ENCODE results near the gene SCAF4.

SCAF4 gene

GRCh38 chr21:31629972-31630711 lies 101.8 kb downstream of the SCAF4 start:
- in situ Hi-C loops (cut with HindIII; ENCODE audit: low pct_unique_long_range_greater_than_20kb, low sequenced_read_pairs), result no loop called here
- no peak for TF ChIP-seq JUND (IDR thresholded peaks at IDR 0.05; ENCODE audit: low read depth)
- DNase-seq (ENCODE audit: low read depth in 1 of 2, low spot score in 1 of 2), result peak in 1 of 2 experiments; percentile 25

GRCh38 chr21:31624961-31625491 lies 106.9 kb downstream of the SCAF4 start:
- no peak for TF ChIP-seq JUND (IDR thresholded peaks at IDR 0.05; ENCODE audit: low read depth)
- DNase-seq (ENCODE audit: low read depth in 1 of 2, low spot score in 1 of 2), result no peak
- in situ Hi-C loops (cut with HindIII; ENCODE audit: low pct_unique_long_range_greater_than_20kb, low sequenced_read_pairs), result no loop called here

- no peak for TF ChIP-seq JUND (IDR thresholded peaks at IDR 0.05; ENCODE audit: low read depth)
Observed at GRCh38 chr21:31624181-31624580, 107.7 kb downstream of the SCAF4 start.

GRCh38 chr21:31623664-31624063 lies 108.3 kb downstream of the SCAF4 start:
- in situ Hi-C loops (cut with HindIII; ENCODE audit: low pct_unique_long_range_greater_than_20kb, low sequenced_read_pairs), result no loop called here
- TF ChIP-seq JUND (IDR thresholded peaks at IDR 0.05; ENCODE audit: low read depth), result no peak
- no peak for DNase-seq (ENCODE audit: low read depth in 1 of 2, low spot score in 1 of 2)

More at GRCh38 chr21:31624181-31624580, 107.7 kb downstream of the SCAF4 start:
- in situ Hi-C loops (cut with HindIII; ENCODE audit: low pct_unique_long_range_greater_than_20kb, low sequenced_read_pairs), result no loop called here
- no peak for DNase-seq (ENCODE audit: low read depth in 1 of 2, low spot score in 1 of 2)

GRCh38 chr21:31622397-31622796 lies 109.5 kb downstream of the SCAF4 start:
- TF ChIP-seq JUND (IDR thresholded peaks at IDR 0.05; ENCODE audit: low read depth), result no peak
- DNase-seq (ENCODE audit: low read depth in 1 of 2, low spot score in 1 of 2), result no peak
- in situ Hi-C loops (cut with HindIII; ENCODE audit: low pct_unique_long_range_greater_than_20kb, low sequenced_read_pairs), result no loop called here

All from T47D (cell line).